Measurements from ENCODE around the gene ATP9A. TPM values are rescaled to one million over a fixed set of nuclear protein-coding genes. Genes with fewer than 3 reads are reported as not detected.
"Not testable (repeated sequence)": the region's sequence is repeated elsewhere in the genome, so short reads cannot be mapped to it uniquely, and the experiment has no call there.

ATP9A gene
- total and polyA plus RNA-seq, 2 of the 8 experiments (the other 6 are each of a cell fraction or from before 2014, with no cell fraction given), result 5.0 to 6.4 TPM

- not testable (repeated sequence) for H3K14ac ChIP-seq (ENCODE audit: insufficient read length); H2BK12ac ChIP-seq (ENCODE audit: low read depth, low read length); H3K27me3 ChIP-seq (replicated peaks in 1 of 4; ENCODE audit: control insufficient read depth in 3 of 4, extremely low read depth in 1 of 4, insufficient read depth in 3 of 4, low read length in 3 of 4); H2AK5ac ChIP-seq (ENCODE audit: low read depth, low read length); H3K23me2 ChIP-seq (ENCODE audit: low read depth, low read length); H3K4ac ChIP-seq (replicated peaks; ENCODE audit: insufficient read length, low read depth, low read length); H3K4me3 ChIP-seq (ENCODE audit: extremely low read depth in 1 of 4, insufficient read depth in 2 of 4, low read depth in 3 of 4, low read length in 4 of 4); H3K4me2 ChIP-seq (ENCODE audit: insufficient read depth in 1 of 2, low read depth in 2 of 2, low read length in 2 of 2); H2BK5ac ChIP-seq (ENCODE audit: low read depth, low read length); H3K27ac ChIP-seq (ENCODE audit: low read depth, low read length); H3K9ac ChIP-seq (replicated peaks in 1 of 4; ENCODE audit: extremely low read depth in 1 of 4, low read depth in 3 of 4, low read length in 3 of 4); H3K79me2 ChIP-seq (ENCODE audit: control insufficient read depth in 1 of 2, insufficient read depth in 2 of 2, low read length in 2 of 2); H4K8ac ChIP-seq (ENCODE audit: extremely low read depth, insufficient read depth, low read length); H4K91ac ChIP-seq (replicated peaks; ENCODE audit: insufficient read length, low read length); H4K20me1 ChIP-seq (replicated peaks in 1 of 2; ENCODE audit: control insufficient read depth in 1 of 2, insufficient read depth in 2 of 2, low read length in 2 of 2); H4K5ac ChIP-seq (ENCODE audit: insufficient read length, low read depth, low read length); H3K4me1 ChIP-seq (replicated peaks in 1 of 4; ENCODE audit: control insufficient read depth in 3 of 4, insufficient read depth in 4 of 4, low read length in 3 of 4); H3K36me3 ChIP-seq (ENCODE audit: control insufficient read depth in 2 of 4, insufficient read depth in 4 of 4, low read length in 3 of 4); H3K79me1 ChIP-seq (ENCODE audit: low read depth, low read length); H3K18ac ChIP-seq (ENCODE audit: extremely low read depth, low read length); H2BK120ac ChIP-seq (replicated peaks; ENCODE audit: low read depth, low read length); H2BK15ac ChIP-seq (ENCODE audit: low read length); H2BK20ac ChIP-seq (ENCODE audit: low read length); H3K56ac ChIP-seq (replicated peaks; ENCODE audit: insufficient read length, low read depth, low read length); H3K9me3 ChIP-seq (ENCODE audit: insufficient read depth in 2 of 2, low read depth in 1 of 2, low read length in 1 of 2); FAIRE-seq; H2AFZ ChIP-seq (ENCODE audit: low read length); H3K23ac ChIP-seq (ENCODE audit: insufficient read length); DNase-seq (ENCODE audit: low read depth in 1 of 2, low spot score in 2 of 2)
- ChIA-PET POLR2A (ENCODE audit: partially characterized antibody) (interaction anchor here (0.6 kb wide), 1 partner anchor 98 kb away, joined by 3 read pairs; no protein-coding TSS in a partner anchor), CTCF (ENCODE audit: partially characterized antibody) (interaction anchor here (0.6 to 1.2 kb wide), 5 partner anchors 18 to 97 kb away, joined by 3 to 4 read pairs (median 3); no protein-coding TSS in a partner anchor)
- 86% methylated on average over 2 of the region's 2 CpGs; no CpG with 5 or more reads in 1 of the 2 experiments for WGBS, 2 experiments (ENCODE audit: extremely low coverage in 1 of 2, insufficient coverage in 1 of 2, insufficient read length in 1 of 2, insufficient replicate concordance in 2 of 2, low coverage in 1 of 2, low lambda C conversion rate in 2 of 2, missing lambda C conversion rate in 1 of 2)
These were observed 45.2 kb downstream of the ATP9A start for GRCh38 chr20:51723026-51723425.

DNA sequence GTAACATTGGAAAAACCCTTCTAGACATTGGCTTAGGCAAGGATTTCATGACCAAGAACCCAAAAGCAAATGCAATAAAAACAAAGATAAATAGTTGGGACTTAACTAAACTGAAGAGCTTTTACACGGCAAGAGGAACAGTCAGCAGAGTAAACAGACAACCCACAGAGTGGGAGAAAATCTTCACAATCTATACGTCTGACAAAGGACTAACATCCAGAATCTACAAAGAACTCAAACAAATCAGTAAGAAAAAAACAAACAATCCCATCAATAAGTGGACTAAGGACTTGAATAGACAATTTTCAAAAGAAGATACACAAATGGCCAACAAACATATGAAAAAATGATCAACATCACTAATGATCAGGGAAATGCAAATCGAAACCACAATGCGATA is 45.9 kb downstream of the ATP9A start:
- H3K9me3 ChIP-seq (ENCODE audit: insufficient read depth in 2 of 2, low read depth in 1 of 2, low read length in 1 of 2); H4K91ac ChIP-seq (replicated peaks; ENCODE audit: insufficient read length, low read length); H4K8ac ChIP-seq (ENCODE audit: extremely low read depth, insufficient read depth, low read length); H2BK20ac ChIP-seq (ENCODE audit: low read length); H3K14ac ChIP-seq (ENCODE audit: insufficient read length); H2AFZ ChIP-seq (ENCODE audit: low read length); FAIRE-seq; DNase-seq (ENCODE audit: low read depth in 1 of 2, low spot score in 2 of 2); H3K23me2 ChIP-seq (ENCODE audit: low read depth, low read length); H2BK120ac ChIP-seq (replicated peaks; ENCODE audit: low read depth, low read length); H3K23ac ChIP-seq (ENCODE audit: insufficient read length); H3K56ac ChIP-seq (replicated peaks; ENCODE audit: insufficient read length, low read depth, low read length); H3K27ac ChIP-seq (ENCODE audit: low read depth, low read length); H3K9ac ChIP-seq (replicated peaks in 1 of 4; ENCODE audit: extremely low read depth in 1 of 4, low read depth in 3 of 4, low read length in 3 of 4); H3K4ac ChIP-seq (replicated peaks; ENCODE audit: insufficient read length, low read depth, low read length); H3K79me1 ChIP-seq (ENCODE audit: low read depth, low read length); CTCF ChIA-PET (ENCODE audit: partially characterized antibody); H2BK12ac ChIP-seq (ENCODE audit: low read depth, low read length); H3K4me2 ChIP-seq (ENCODE audit: insufficient read depth in 1 of 2, low read depth in 2 of 2, low read length in 2 of 2); H2AK5ac ChIP-seq (ENCODE audit: low read depth, low read length); H2BK5ac ChIP-seq (ENCODE audit: low read depth, low read length); H4K20me1 ChIP-seq (replicated peaks in 1 of 2; ENCODE audit: control insufficient read depth in 1 of 2, insufficient read depth in 2 of 2, low read length in 2 of 2); H3K4me1 ChIP-seq (replicated peaks in 1 of 4; ENCODE audit: control insufficient read depth in 3 of 4, insufficient read depth in 4 of 4, low read length in 3 of 4); H3K79me2 ChIP-seq (ENCODE audit: control insufficient read depth in 1 of 2, insufficient read depth in 2 of 2, low read length in 2 of 2); H3K18ac ChIP-seq (ENCODE audit: extremely low read depth, low read length); H4K5ac ChIP-seq (ENCODE audit: insufficient read length, low read depth, low read length); H3K36me3 ChIP-seq (ENCODE audit: control insufficient read depth in 2 of 4, insufficient read depth in 4 of 4, low read length in 3 of 4); H3K4me3 ChIP-seq (ENCODE audit: extremely low read depth in 1 of 4, insufficient read depth in 2 of 4, low read depth in 3 of 4, low read length in 4 of 4); H3K27me3 ChIP-seq (replicated peaks in 1 of 4; ENCODE audit: control insufficient read depth in 3 of 4, extremely low read depth in 1 of 4, insufficient read depth in 3 of 4, low read length in 3 of 4); H2BK15ac ChIP-seq (ENCODE audit: low read length): not testable (repeated sequence)
- POLR2A ChIA-PET (ENCODE audit: partially characterized antibody), result interaction anchor here (0.6 kb wide), 2 partner anchors 42 to 97 kb away, joined by 3 read pairs; no protein-coding TSS in a partner anchor
- 94% methylated on average over 4 of the region's 4 CpGs; no CpG with 5 or more reads in 1 of the 2 experiments for WGBS, 2 experiments (ENCODE audit: extremely low coverage in 1 of 2, insufficient coverage in 1 of 2, insufficient read length in 1 of 2, insufficient replicate concordance in 2 of 2, low coverage in 1 of 2, low lambda C conversion rate in 2 of 2, missing lambda C conversion rate in 1 of 2)

Data from H1 (cell line).